ENCODE results near the gene TCF12. TPM values are rescaled to one million over a fixed set of nuclear protein-coding genes. Genes with fewer than 3 reads are reported as not detected.

TCF12 gene
- total RNA-seq, 3 donors from 2014 or later (not counting 1 experiment from before 2014, with no cell fraction given) = 84.1 to 111 (median 107) TPM

GRCh38 chr15:56913241-56913640, 5.2 kb upstream of the TCF12 start:
- TF ChIP-seq, protein P1, sequence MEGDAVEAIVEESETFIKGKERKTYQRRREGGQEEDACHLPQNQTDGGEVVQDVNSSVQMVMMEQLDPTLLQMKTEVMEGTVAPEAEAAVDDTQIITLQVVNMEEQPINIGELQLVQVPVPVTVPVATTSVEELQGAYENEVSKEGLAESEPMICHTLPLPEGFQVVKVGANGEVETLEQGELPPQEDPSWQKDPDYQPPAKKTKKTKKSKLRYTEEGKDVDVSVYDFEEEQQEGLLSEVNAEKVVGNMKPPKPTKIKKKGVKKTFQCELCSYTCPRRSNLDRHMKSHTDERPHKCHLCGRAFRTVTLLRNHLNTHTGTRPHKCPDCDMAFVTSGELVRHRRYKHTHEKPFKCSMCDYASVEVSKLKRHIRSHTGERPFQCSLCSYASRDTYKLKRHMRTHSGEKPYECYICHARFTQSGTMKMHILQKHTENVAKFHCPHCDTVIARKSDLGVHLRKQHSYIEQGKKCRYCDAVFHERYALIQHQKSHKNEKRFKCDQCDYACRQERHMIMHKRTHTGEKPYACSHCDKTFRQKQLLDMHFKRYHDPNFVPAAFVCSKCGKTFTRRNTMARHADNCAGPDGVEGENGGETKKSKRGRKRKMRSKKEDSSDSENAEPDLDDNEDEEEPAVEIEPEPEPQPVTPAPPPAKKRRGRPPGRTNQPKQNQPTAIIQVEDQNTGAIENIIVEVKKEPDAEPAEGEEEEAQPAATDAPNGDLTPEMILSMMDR (IDR thresholded peaks at IDR 0.05) = no peak
- H3K27ac Mint-ChIP-seq = no peak overlapping the region
- no peaks in the 10 kb centered on the region for H3K27me3 Mint-ChIP-seq (ENCODE audit: low read depth in 2 of 2)
- Histone ChIP-seq H3K27me3 (ENCODE audit: control insufficient read depth, insufficient read depth, low read length) (no peaks in the 10 kb centered on the region), H3K4me1 (ENCODE audit: control insufficient read depth, insufficient read depth, low read length) (peaks cover 13% of the 10 kb centered on the region), H3K4me3 (ENCODE audit: low read length) (no peak overlapping the region), H3K27ac (ENCODE audit: low read length) (no peak overlapping the region), H3K9me3 (ENCODE audit: control insufficient read depth, insufficient read depth, low read length) (no peaks in the 10 kb centered on the region), H3K36me3 (ENCODE audit: control insufficient read depth, insufficient read depth, low read length) (no peaks in the 10 kb centered on the region)
- H3K9me3 Mint-ChIP-seq = no peaks in the 10 kb centered on the region
- 89% methylated on average over 3 of the region's 3 CpGs for WGBS (ENCODE audit: insufficient coverage)
- DNase-seq (no peak), ATAC-seq (no peak)
- H3K4me1 Mint-ChIP-seq = peaks cover 15 to 20% of the 10 kb centered on the region in 2 donors
- intact Hi-C loops (cut with micrococcal nuclease) = no loop called here
- no peaks in the 10 kb centered on the region for H3K36me3 Mint-ChIP-seq
- no peak overlapping the region for H3K4me3 Mint-ChIP-seq

DNA sequence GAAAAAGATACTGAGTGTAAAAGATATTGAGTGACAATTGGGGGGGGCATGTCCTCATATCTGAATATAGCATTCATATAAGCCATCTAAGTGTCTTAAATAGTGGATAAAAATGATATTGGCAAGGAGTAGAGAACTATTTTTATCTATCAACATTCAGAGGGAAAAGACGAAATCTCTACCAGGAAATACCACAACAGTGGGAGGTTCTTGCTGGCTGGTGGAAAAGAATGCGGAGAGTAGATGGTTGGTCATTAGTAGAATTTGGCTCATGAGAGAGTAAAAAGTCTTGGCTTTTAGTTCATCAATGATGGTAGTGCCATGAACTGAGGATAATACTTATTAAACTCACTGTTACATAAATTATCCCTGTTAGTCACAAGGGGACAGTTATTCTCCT, 4.8 kb upstream of the TCF12 start:
- intact Hi-C loops (cut with micrococcal nuclease) = no loop called here
- DNase-seq (no peak), ATAC-seq (no peak)
- H3K36me3 ChIP-seq (ENCODE audit: control insufficient read depth, insufficient read depth, low read length) = no peaks in the 10 kb centered on the region
- no peaks in the 10 kb centered on the region for H3K27me3 ChIP-seq (ENCODE audit: control insufficient read depth, insufficient read depth, low read length)
- no peaks in the 10 kb centered on the region for H3K36me3 Mint-ChIP-seq
- H3K4me1 Mint-ChIP-seq = peaks cover 15 to 20% of the 10 kb centered on the region in 2 donors
- no peak overlapping the region for H3K27ac ChIP-seq (ENCODE audit: low read length)
- H3K4me3 ChIP-seq (ENCODE audit: low read length) = no peak overlapping the region
- no peaks in the 10 kb centered on the region for H3K9me3 Mint-ChIP-seq
- no CpG with 5 or more reads among the region's 2 CpGs for WGBS (ENCODE audit: insufficient coverage)
- no peaks in the 10 kb centered on the region for H3K27me3 Mint-ChIP-seq (ENCODE audit: low read depth in 2 of 2)
- H3K27ac Mint-ChIP-seq = no peak overlapping the region
- H3K4me1 ChIP-seq (ENCODE audit: control insufficient read depth, insufficient read depth, low read length) = peaks cover 13% of the 10 kb centered on the region
- TF ChIP-seq, protein P1 (IDR thresholded peaks at IDR 0.05) = no peak
- no peak overlapping the region for H3K4me3 Mint-ChIP-seq
- no peaks in the 10 kb centered on the region for H3K9me3 ChIP-seq (ENCODE audit: control insufficient read depth, insufficient read depth, low read length)

GRCh38 chr15:56915888-56916287, 2.6 kb upstream of the TCF12 start:
- Histone ChIP-seq H3K4me3 (ENCODE audit: low read length) (no peak overlapping the region), H3K9me3 (ENCODE audit: control insufficient read depth, insufficient read depth, low read length) (no peaks in the 10 kb centered on the region), H3K4me1 (ENCODE audit: control insufficient read depth, insufficient read depth, low read length) (peaks cover 18% of the 10 kb centered on the region), H3K27ac (ENCODE audit: low read length) (no peak overlapping the region), H3K36me3 (ENCODE audit: control insufficient read depth, insufficient read depth, low read length) (no peaks in the 10 kb centered on the region), H3K27me3 (ENCODE audit: control insufficient read depth, insufficient read depth, low read length) (no peaks in the 10 kb centered on the region)
- DNase-seq = no peak
- ATAC-seq = no peak
- Mint-ChIP-seq H3K27me3 (ENCODE audit: low read depth in 2 of 2) (no peaks in the 10 kb centered on the region), H3K9me3 (no peaks in the 10 kb centered on the region), H3K36me3 (no peaks in the 10 kb centered on the region), H3K4me1 (peaks cover 28 to 33% of the 10 kb centered on the region in 2 donors), H3K27ac (no peak overlapping the region), H3K4me3 (peak overlapping the region; percentile 9)
- intact Hi-C loops (cut with micrococcal nuclease) = no loop called here
- TF ChIP-seq, protein P1 (IDR thresholded peaks at IDR 0.05) = no peak
- 100% methylated on average over 3 of the region's 4 CpGs for WGBS (ENCODE audit: insufficient coverage)

DNA sequence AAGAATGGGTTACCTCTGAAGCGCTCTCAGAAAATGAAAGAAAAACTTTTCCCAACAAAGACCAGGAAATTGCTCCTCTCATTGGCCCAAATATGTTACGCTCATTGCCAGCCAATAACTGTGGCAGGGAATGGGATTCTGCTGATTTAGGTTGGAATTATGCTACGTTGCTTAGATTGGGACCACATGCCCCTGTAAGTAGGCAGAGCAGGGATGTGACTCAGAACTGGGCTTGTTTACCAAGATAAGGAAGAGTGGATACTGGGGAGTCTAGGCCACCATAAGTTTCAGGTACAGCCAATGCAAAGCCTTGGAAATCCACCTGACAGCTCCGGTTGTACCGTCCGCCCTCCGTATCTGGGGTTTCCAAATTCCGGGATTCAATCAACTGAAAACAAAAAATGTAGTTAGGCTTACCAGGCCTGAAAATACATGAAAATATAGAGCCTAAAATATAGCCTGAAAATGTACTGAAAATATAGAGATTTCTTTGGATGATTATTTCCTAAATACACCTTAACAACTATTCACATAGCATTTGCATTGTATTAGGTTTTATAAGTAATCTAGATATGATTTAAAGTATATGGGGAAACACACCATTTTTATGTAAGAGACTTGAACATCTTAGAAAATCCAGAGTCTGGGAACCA, 1.5 kb upstream of the TCF12 start:
- TF ChIP-seq, protein P1 (IDR thresholded peaks at IDR 0.05) = no peak
- WGBS (ENCODE audit: insufficient coverage) = over 99% methylated on average over 8 of the region's 8 CpGs
- peaks cover 1% of the 10 kb centered on the region for H3K36me3 ChIP-seq (ENCODE audit: control insufficient read depth, insufficient read depth, low read length)
- H3K4me3 ChIP-seq (ENCODE audit: low read length) = no peak overlapping the region
- H3K4me1 Mint-ChIP-seq = peaks cover 30 to 35% of the 10 kb centered on the region in 2 donors
- H3K4me3 Mint-ChIP-seq = peak overlapping the region; percentile 89
- no peaks in the 10 kb centered on the region for H3K9me3 ChIP-seq (ENCODE audit: control insufficient read depth, insufficient read depth, low read length)
- peak overlapping the region; percentile 93 to 94 for H3K27ac Mint-ChIP-seq
- intact Hi-C loops (cut with micrococcal nuclease) = no loop called here
- peaks cover 18% of the 10 kb centered on the region for H3K4me1 ChIP-seq (ENCODE audit: control insufficient read depth, insufficient read depth, low read length)
- no peaks in the 10 kb centered on the region for H3K9me3 Mint-ChIP-seq
- no peak for DNase-seq
- H3K27ac ChIP-seq (ENCODE audit: low read length) = no peak overlapping the region
- no peaks in the 10 kb centered on the region for H3K36me3 Mint-ChIP-seq
- no peaks in the 10 kb centered on the region for H3K27me3 Mint-ChIP-seq (ENCODE audit: low read depth in 2 of 2)
- no peaks in the 10 kb centered on the region for H3K27me3 ChIP-seq (ENCODE audit: control insufficient read depth, insufficient read depth, low read length)
- no peak for ATAC-seq
